Stimulated activated CD8-positive, alpha-beta memory T cell treated with anti-CD3 and anti-CD28 coated beads, Interleukin-4, amount 100 ng/mL, for 24 hours (primary cell): ENCODE measurements around the gene FBXO44.

ENCODE experiments used
- DNase-seq: peaks from one replicate; pipeline ENCODE4 v3.0.0-alpha.2; 2020; ENCODE audit warnings: low read depth

FBXO44 gene

DNA sequence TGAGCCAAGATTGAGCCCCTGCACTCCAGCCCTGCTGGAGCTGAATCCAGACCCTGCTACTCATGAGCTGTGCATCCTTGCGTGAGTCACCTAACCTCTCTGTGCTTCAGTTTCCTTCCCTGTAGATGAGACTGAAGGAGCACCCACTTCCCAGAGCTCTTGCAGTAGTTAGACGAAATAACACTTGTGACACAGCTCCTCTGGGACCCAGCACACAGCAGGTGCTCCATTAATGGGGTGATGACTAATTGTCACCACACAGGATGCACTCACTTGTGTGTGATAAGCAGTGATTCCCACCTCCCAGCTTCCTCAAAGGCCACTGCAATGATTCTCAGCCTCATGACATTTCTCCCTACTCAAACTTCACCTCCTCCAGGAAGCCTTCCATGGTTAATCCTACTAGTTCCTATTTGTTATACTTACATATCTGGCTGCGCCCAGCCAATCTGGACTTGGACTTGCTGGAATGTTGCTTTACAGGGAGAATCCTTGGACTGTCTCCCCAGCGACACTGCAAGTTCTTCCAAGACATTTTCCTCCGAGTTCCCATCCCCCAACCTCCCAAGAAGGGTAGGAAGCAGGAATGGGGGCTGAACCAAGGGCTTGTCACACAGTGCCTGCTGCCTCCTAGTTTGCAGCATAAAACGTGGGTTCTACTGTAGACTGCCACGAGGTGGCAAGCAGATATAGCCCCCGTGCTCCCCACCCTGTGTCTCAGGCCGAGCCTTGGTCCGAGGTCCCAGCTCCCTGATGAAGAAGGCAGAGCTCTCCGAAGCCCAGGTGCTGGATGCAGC lies 54.1 kb downstream of the FBXO44 start:
- DNase-seq: no peak

DNA sequence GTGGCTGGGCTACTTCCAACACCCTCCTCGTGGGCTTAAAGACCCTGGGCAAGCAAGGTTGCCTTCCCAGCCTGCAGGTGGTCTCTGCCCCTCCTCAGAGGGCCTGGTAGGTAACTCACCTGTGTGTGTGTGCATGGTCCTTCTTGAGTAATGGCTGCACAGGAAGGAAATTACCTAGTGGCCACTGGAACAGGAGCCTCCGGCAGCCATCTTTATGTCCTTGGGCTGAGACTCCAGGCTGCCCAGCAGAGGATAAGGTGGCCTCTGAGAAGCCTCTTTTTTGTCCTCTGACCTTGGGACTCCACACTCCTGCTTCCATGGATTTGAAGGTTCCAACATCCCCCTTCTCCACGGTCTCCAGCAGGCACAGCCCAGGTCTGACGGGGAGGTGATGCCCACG lies 56.8 kb downstream of the FBXO44 start:
- DNase-seq: no peak

DNA sequence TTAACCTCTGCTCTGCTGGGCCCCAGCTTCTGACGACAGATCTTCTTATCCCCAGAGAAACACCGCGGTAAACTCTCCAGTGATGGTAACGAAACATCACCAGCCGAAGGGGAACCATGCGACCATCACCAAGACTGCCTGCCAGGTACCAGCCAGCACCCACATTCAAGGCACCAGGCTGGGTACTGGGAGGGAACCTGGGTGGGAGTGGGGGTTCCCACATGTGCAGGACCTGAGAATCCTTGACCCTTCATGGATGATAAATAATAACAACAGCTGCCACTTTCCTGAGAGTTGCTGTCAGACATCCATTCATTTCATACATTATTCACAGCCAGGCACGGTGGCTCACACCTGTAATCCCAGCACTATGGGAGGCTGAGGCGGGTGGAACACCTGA lies 57.6 kb downstream of the FBXO44 start:
- DNase-seq: no peak
